IMR-90 (cell line): ENCODE measurements around the gene DNAJB7.

Source experiments
- BHLHE40 ChIP-seq: fragments of 150-350 bp; IDR thresholded peaks from 2 replicates; pipeline ENCODE4 v1.6.1; 2016; ENCODE audit warnings: mild to moderate bottlenecking, low read depth, low read length
- CEBPB ChIP-seq: IDR thresholded peaks from 2 replicates; pipeline ENCODE4 v1.6.1; 2012; ENCODE audit warnings: low read depth, low read length, improper control_type of control experiment
- CTCF ChIP-seq: conservative IDR thresholded peaks from 2 replicates; pipeline ENCODE4 v1.5.1; 2012; ENCODE audit warnings: mild to moderate bottlenecking, low read depth, low read length, improper control_type of control experiment
- FOS ChIP-seq: fragments of 150-350 bp; IDR thresholded peaks from 2 replicates; pipeline ENCODE4 v1.6.1; 2016; ENCODE audit warnings: low read depth, low read length
- MAZ ChIP-seq: IDR thresholded peaks from 2 replicates; pipeline ENCODE4 v1.6.1; 2012; ENCODE audit warnings: low read depth, mild to moderate bottlenecking, low read length, improper control_type of control experiment, moderate library complexity, borderline replicate concordance
- MXI1 ChIP-seq: IDR thresholded peaks from 2 replicates; pipeline ENCODE4 v1.6.1; 2012; ENCODE audit warnings: low read depth, mild to moderate bottlenecking, low read length, moderate library complexity, borderline replicate concordance
- POLR2A ChIP-seq: IDR thresholded peaks from 2 replicates; pipeline ENCODE4 v1.6.1; 2012; ENCODE audit warnings: mild to moderate bottlenecking, low read depth, low read length
- RAD21 ChIP-seq: IDR thresholded peaks from 2 replicates; pipeline ENCODE4 v1.6.1; 2012; ENCODE audit warnings: low read length, improper control_type of control experiment
- RCOR1 ChIP-seq: IDR thresholded peaks from 2 replicates; pipeline ENCODE4 v1.6.1; 2012; ENCODE audit warnings: mild to moderate bottlenecking, low read length, improper control_type of control experiment; ENCODE audit not compliant: insufficient replicate concordance
- RFX5 ChIP-seq: IDR thresholded peaks from 2 replicates; pipeline ENCODE4 v1.8.0; 2012; ENCODE audit warnings: low read depth, mild to moderate bottlenecking, low read length, moderate library complexity
- SMC3 ChIP-seq: fragments of 150-350 bp; IDR thresholded peaks from 2 replicates; pipeline ENCODE4 v1.6.1; 2016; ENCODE audit warnings: low read depth, mild to moderate bottlenecking, antibody characterized with exemption, low read length, moderate library complexity
- USF2 ChIP-seq: fragments of 150-350 bp; IDR thresholded peaks from 2 replicates; pipeline ENCODE4 v1.6.1; 2017; ENCODE audit warnings: mild to moderate bottlenecking, antibody characterized with exemption, low read length, low read depth

DNA sequence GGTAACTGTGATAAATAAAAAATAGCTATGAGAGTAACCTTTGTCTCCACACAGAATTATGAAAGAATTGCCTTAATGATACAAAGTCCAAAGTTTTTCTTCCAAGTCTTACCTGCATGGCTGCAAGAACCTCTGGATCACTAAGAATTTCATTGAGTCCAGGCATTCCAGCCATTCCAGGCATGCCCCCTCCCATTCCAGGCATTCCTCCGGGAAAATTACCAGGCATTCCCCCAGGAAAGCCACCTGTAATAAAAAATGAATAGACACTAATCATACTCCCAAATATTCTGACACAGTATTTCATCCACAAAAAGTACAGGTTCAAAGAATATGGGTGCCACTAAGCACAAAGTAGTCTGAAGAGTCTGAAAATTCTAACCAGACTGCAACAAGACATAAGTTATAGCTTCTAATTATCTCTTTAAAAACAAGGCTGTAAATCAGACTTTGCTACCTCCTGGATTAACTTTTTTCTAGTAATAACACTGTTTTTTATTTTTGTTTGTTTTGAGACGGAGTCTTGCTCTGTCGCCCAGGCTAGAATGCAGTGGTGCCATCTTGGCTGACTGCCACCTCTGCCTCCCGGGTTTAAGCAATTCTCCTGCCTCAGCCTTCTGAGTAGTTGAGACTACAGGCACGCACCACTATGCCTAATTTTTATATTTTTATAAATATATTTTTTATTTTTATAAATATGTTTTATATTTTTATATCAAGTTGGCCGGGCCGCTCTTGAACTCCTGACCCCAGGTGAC, 34.8 kb downstream of the DNAJB7 start:
- no peak for TF ChIP-seq CTCF
- no peak for TF ChIP-seq POLR2A
- no peak for TF ChIP-seq USF2
- TF ChIP-seq RAD21: no peak
- TF ChIP-seq FOS: no peak
- no peak for TF ChIP-seq MAZ
- TF ChIP-seq CEBPB: no peak
- TF ChIP-seq BHLHE40: no peak
- TF ChIP-seq MXI1: no peak
- no peak for TF ChIP-seq SMC3
- no peak for TF ChIP-seq RCOR1
- no peak for TF ChIP-seq RFX5
